Spleen (tissue), 11 donors: ENCODE results near the gene SRF. TPM values are rescaled to one million over a fixed set of nuclear protein-coding genes. Genes with fewer than 3 reads are reported as not detected.

Experiments used
- DNase-seq: peaks from one replicate; pipeline ENCODE4 v3.0.0-alpha.2; 2020
- H3K27ac ChIP-seq, 8 donors: fragments of 200-600 bp; sonication (generic) in 7 of 8; 1 replicate in 4 of 8; 2 replicates in 4 of 8; pipeline versions ENCODE4 v1.5.0 to v1.8.0; 2016 to 2021; ENCODE audit warnings: inconsistent platforms in 4 of 8, mild to moderate bottlenecking in 4 of 8, moderate library complexity in 1 of 8
- H3K27me3 ChIP-seq, 7 donors: fragments of 200-600 bp; sonication (generic) in 6 of 7; replicated peaks in 1 of 7; 1 replicate in 4 of 7; 2 replicates in 3 of 7; pipeline versions ENCODE4 v1.5.0 to v1.8.0; 2016 to 2021; ENCODE audit warnings: inconsistent platforms in 3 of 7, mild to moderate bottlenecking in 1 of 7
- H3K36me3 ChIP-seq, 6 donors: fragments of 200-600 bp; sonication (generic) in 5 of 6; 1 replicate in 4 of 6; 2 replicates in 2 of 6; pipeline versions ENCODE4 v1.5.0 to v1.8.0; 2016 to 2021; ENCODE audit warnings: inconsistent platforms in 2 of 6
- H3K4me1 ChIP-seq, 6 donors: fragments of 200-600 bp; sonication (generic) in 5 of 6; 1 replicate in 3 of 6; 2 replicates in 3 of 6; pipeline versions ENCODE4 v1.5.0 to v1.8.0; 2016 to 2021; ENCODE audit warnings: inconsistent platforms in 3 of 6
- H3K4me3 ChIP-seq, 8 donors: fragments of 200-600 bp; sonication (generic) in 7 of 8; 1 replicate in 4 of 8; 2 replicates in 4 of 8; pipeline versions ENCODE4 v1.5.0 to v1.8.0; 2016 to 2021; ENCODE audit warnings: inconsistent platforms in 4 of 8, mild to moderate bottlenecking in 4 of 8, moderate library complexity in 2 of 8
- H3K9me3 ChIP-seq, 8 donors: fragments of 200-600 bp; sonication (generic) in 7 of 8; 1 replicate in 4 of 8; 2 replicates in 4 of 8; pipeline versions ENCODE4 v1.5.0 to v1.8.0; 2016 to 2021; ENCODE audit warnings: inconsistent platforms in 4 of 8
- POLR2A ChIP-seq, 3 donors: fragments of 450-650 bp; IDR thresholded peaks; one replicate each; pipeline ENCODE4 v1.5.1; 2017; ENCODE audit warnings: antibody characterized with exemption in 3 of 3, mild to moderate bottlenecking in 1 of 3
- POLR2AphosphoS5 ChIP-seq, 3 donors: sonication (generic); formaldehyde crosslinking; IDR thresholded peaks; one replicate each; pipeline ENCODE4 v1.5.1; 2017; ENCODE audit warnings: antibody characterized with exemption in 3 of 3
- WGBS, 5 donors: extraction: QIAGEN DNeasy Blood & Tissue Kit in 3 of 5; methylation state at CpG; one replicate each; pipeline versions ENCODE4 v1.1.5 to v1.1.7; 2013 to 2018; 5-methylcytosine and 5-hydroxymethylcytosine counted together
- intact Hi-C: fragments of 100-400 bp; cut with DNase I; formaldehyde crosslinking; loops from one replicate; pipeline ENCODE4 v1.15.0; 2023; ENCODE audit warnings: low total_unique reads
- polyA plus RNA-seq, 3 donors: library from polyadenylated mRNA; stranded (reverse); fragments of 200-250 nt; gene quantifications; one replicate each; pipeline ENCODE4 v1.2.1, GENCODE V29; 2013
- total RNA-seq, 7 donors: library from RNA; depleted of rRNA in 3 of 7; stranded (reverse); fragments of >200 nt in 3 of 7; fragmentation: NEBNext Ultra II Directional in 4 of 7; extraction: Animal tissue kit (Norgen Biotek cat#: 25700) in 4 of 7; gene quantifications; one replicate each; pipeline versions ENCODE4 v1.1.0 to v1.2.1, GENCODE V29; 2016 to 2021
- TF ChIP-seq, protein P1 (sequence below), 11 experiments: fragments of 200-600 bp in 7 of 11; fragments of 450-650 bp in 4 of 11; sonication (generic) in 4 of 11; IDR thresholded peaks in 8 of 11; conservative IDR thresholded peaks in 3 of 11; 1 replicate in 7 of 11; 2 replicates in 4 of 11; pipeline versions ENCODE4 v1.4.0 to v1.8.0; 2016 to 2021; ENCODE audit warnings: antibody characterized with exemption in 11 of 11, inconsistent platforms in 4 of 11, mild to moderate bottlenecking in 1 of 11
- donor health status: healthy with polysubstance abuse.
- donor health status: DM: no; HTN: no; CAD: no; lungs with moderate emphysema.
- donor health status: DM: no; HTN: no; CAD: no.
- donor health status: Bipolar disorder and iron deficiency.
- donor health status: healthy.
- donor health status: DM: no; HTN: no; CAD: no.
- donor health status: DM: yes; HTN: yes; CAD: no.

SRF gene
- total and polyA plus RNA-seq, 10 donors: 11.6 to 45.6 (median 25.6) TPM

DNA sequence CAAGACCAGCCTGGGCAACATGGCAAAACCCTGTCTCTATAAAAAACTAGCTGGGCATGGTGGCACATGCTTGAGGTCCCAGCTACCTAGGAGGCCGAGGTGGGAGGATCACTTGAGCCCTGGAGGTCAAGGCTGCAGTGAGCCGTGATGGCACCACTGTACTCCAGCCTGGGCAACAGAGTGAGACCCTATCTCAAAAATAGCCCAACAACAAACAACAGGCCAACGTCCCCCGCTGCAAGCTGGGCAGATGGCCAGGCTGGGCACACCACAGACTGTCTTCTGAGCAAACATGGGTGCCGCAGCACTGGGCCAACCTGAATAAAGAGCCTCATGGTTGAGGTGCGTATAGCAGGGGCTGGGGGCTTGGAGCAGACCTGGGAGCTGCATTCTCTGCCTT is 46.6 kb upstream of the SRF start:
- Histone ChIP-seq H3K27ac (no peak overlapping the region), H3K9me3 (no peaks in the 10 kb centered on the region), H3K4me1 (peaks cover 0 to 16% (median 1%) of the 10 kb centered on the region in 6 donors), H3K4me3 (no peak overlapping the region), H3K27me3 (no peaks in the 10 kb centered on the region), H3K36me3 (no peaks in the 10 kb centered on the region)
- WGBS, 5 donors: 73 to 88% (median 87%) methylated on average over 3 to 6 of the region's 6 CpGs
- DNase-seq: no peak
- no peak for TF ChIP-seq POLR2A (IDR thresholded peaks at IDR 0.05)
- TF ChIP-seq, protein P1, sequence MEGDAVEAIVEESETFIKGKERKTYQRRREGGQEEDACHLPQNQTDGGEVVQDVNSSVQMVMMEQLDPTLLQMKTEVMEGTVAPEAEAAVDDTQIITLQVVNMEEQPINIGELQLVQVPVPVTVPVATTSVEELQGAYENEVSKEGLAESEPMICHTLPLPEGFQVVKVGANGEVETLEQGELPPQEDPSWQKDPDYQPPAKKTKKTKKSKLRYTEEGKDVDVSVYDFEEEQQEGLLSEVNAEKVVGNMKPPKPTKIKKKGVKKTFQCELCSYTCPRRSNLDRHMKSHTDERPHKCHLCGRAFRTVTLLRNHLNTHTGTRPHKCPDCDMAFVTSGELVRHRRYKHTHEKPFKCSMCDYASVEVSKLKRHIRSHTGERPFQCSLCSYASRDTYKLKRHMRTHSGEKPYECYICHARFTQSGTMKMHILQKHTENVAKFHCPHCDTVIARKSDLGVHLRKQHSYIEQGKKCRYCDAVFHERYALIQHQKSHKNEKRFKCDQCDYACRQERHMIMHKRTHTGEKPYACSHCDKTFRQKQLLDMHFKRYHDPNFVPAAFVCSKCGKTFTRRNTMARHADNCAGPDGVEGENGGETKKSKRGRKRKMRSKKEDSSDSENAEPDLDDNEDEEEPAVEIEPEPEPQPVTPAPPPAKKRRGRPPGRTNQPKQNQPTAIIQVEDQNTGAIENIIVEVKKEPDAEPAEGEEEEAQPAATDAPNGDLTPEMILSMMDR (IDR thresholded peaks at IDR 0.05 in 8 of 11, conservative IDR thresholded peaks at IDR 0.05 in 3 of 11): no peak
- no peak for TF ChIP-seq POLR2AphosphoS5 (IDR thresholded peaks at IDR 0.05)
- intact Hi-C loops: no loop called here

DNA sequence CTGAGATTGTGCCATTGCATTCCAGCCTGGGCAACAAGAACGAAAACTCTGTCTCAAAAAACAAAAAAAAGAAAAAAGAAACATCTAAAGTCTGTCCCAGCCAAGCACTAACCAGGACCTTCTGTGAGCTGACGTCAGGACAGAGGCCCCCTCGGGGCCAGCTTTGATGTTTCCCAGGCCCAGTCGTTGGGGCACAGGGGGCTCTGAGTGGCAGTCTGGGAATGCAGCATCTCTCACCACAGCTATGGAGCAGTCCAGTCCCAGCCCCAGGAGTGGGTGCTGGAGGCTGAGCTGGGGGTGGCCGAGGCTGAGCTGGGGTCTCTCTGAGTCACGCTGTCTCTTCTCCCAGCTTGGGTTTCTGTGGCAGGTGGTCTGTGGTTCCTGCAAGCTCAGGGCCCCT is 46.0 kb upstream of the SRF start:
- H3K9me3 ChIP-seq: no peaks in the 10 kb centered on the region
- intact Hi-C loops: no loop called here
- peaks cover 0 to 22% (median 4%) of the 10 kb centered on the region in 6 donors for H3K4me1 ChIP-seq
- TF ChIP-seq, protein P1 (IDR thresholded peaks at IDR 0.05 in 8 of 11, conservative IDR thresholded peaks at IDR 0.05 in 3 of 11): no peak
- no peak for TF ChIP-seq POLR2A (IDR thresholded peaks at IDR 0.05)
- TF ChIP-seq POLR2AphosphoS5 (IDR thresholded peaks at IDR 0.05): no peak
- 77 to 84% (median 82%) methylated on average over 4 to 6 of the region's 6 CpGs for WGBS, 5 donors
- H3K36me3 ChIP-seq: no peaks in the 10 kb centered on the region
- no peak overlapping the region for H3K4me3 ChIP-seq
- H3K27me3 ChIP-seq: peaks cover 0 to 4% (median 0%) of the 10 kb centered on the region in 7 donors
- H3K27ac ChIP-seq: no peak overlapping the region
- DNase-seq: no peak

DNA sequence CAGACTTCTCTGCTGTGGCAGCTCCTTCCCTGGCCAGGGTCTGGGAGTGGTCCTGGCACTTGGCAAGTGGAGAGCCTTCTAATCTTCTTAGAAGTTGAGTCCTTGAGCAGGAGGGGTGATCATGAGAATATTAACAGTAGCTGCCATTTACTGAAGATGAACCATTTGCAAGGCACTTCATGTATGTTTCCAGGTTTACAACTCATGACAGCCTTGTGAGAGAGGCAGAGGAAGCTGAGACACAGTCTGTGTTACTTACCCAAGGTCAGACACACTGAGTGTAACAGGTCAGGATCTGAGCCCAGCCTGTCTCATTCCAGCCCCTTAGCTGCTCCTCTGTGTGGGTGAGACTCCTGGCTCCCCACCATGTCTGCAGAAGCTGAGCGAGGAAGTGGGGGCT is 45.5 kb upstream of the SRF start:
- H3K36me3 ChIP-seq: no peaks in the 10 kb centered on the region
- H3K9me3 ChIP-seq: no peaks in the 10 kb centered on the region
- peaks cover 0 to 5% (median 0%) of the 10 kb centered on the region in 7 donors for H3K27me3 ChIP-seq
- H3K4me1 ChIP-seq: peaks cover 0 to 19% (median 5%) of the 10 kb centered on the region in 6 donors
- no peak overlapping the region for H3K27ac ChIP-seq
- TF ChIP-seq POLR2AphosphoS5 (IDR thresholded peaks at IDR 0.05) (no peak), POLR2A (IDR thresholded peaks at IDR 0.05) (no peak)
- TF ChIP-seq, protein P1 (IDR thresholded peaks at IDR 0.05 in 8 of 11, conservative IDR thresholded peaks at IDR 0.05 in 3 of 11): no peak
- H3K4me3 ChIP-seq: no peak overlapping the region
- intact Hi-C loops: no loop called here
- WGBS, 5 donors: 75 to 100% (median 91%) methylated on average over 1 of the region's 1 CpG
- no peak for DNase-seq

GRCh38 chr6:43127180-43127579 is 43.9 kb upstream of the SRF start:
- H3K9me3 ChIP-seq: no peaks in the 10 kb centered on the region
- peak overlapping the region in 1 of 8 donors; percentile 23 for H3K27ac ChIP-seq
- no peak overlapping the region for H3K4me3 ChIP-seq
- WGBS, 5 donors: 79 to 88% (median 85%) methylated on average over 8 to 12 of the region's 12 CpGs
- no peaks in the 10 kb centered on the region for H3K36me3 ChIP-seq
- DNase-seq: no peak
- H3K4me1 ChIP-seq: peaks cover 0 to 16% (median 4%) of the 10 kb centered on the region in 6 donors
- H3K27me3 ChIP-seq: peaks cover 0 to 5% (median 0%) of the 10 kb centered on the region in 7 donors
- intact Hi-C loops: no loop called here
- TF ChIP-seq POLR2A (IDR thresholded peaks at IDR 0.05) (no peak), POLR2AphosphoS5 (IDR thresholded peaks at IDR 0.05) (no peak)
- TF ChIP-seq, protein P1 (IDR thresholded peaks at IDR 0.05 in 8 of 11, conservative IDR thresholded peaks at IDR 0.05 in 3 of 11): no peak
